Thyroid gland (tissue), 4 donors: ENCODE results near the gene CAVIN2. TPM values are rescaled to one million over a fixed set of nuclear protein-coding genes. Genes with fewer than 3 reads are reported as not detected.

Experiments
- DNase-seq, 2 donors: peaks; one replicate each; pipeline ENCODE4 v3.0.0-alpha.2; 2019
- H3K27ac ChIP-seq, 3 donors: fragments of 200-600 bp; sonication (generic); 1 replicate in 2 of 3; 2 replicates in 1 of 3; pipeline ENCODE4 v1.5.1; 2016 to 2019; ENCODE audit warnings: mild to moderate bottlenecking in 1 of 3, moderate library complexity in 1 of 3
- H3K27me3 ChIP-seq: fragments of 200-600 bp; sonication (generic); one replicate; pipeline ENCODE4 v1.5.1; 2019
- H3K36me3 ChIP-seq, 2 donors: fragments of 200-600 bp; sonication (generic); one replicate each; pipeline ENCODE4 v1.5.1; 2016 to 2019
- H3K4me1 ChIP-seq, 2 donors: fragments of 200-600 bp; sonication (generic); one replicate each; pipeline ENCODE4 v1.5.1; 2017 to 2019
- H3K4me3 ChIP-seq, 3 donors: fragments of 200-600 bp; sonication (generic); replicated peaks in 1 of 3; 1 replicate in 2 of 3; 2 replicates in 1 of 3; pipeline ENCODE4 v1.5.1; 2016; ENCODE audit warnings: mild to moderate bottlenecking in 1 of 3
- H3K9me3 ChIP-seq: fragments of 200-600 bp; sonication (generic); one replicate; pipeline ENCODE4 v1.5.1; 2017
- CTCF ChIP-seq, 6 experiments: fragments of 200-600 bp in 3 of 6; fragments of 450-650 bp in 3 of 6; sonication (generic) in 3 of 6; IDR thresholded peaks; one replicate each; pipeline ENCODE4 v1.5.1; 2016 to 2019; ENCODE audit warnings: antibody characterized with exemption in 6 of 6, mild to moderate bottlenecking in 2 of 6, inconsistent platforms in 1 of 6, moderate library complexity in 1 of 6
- POLR2A ChIP-seq, 2 donors: fragments of 450-650 bp; IDR thresholded peaks; one replicate each; pipeline ENCODE4 v1.6.1; 2017; ENCODE audit warnings: antibody characterized with exemption in 2 of 2, mild to moderate bottlenecking in 2 of 2, moderate library complexity in 1 of 2
- WGBS, 2 donors: methylation state at CpG; one replicate each; pipeline ENCODE4 v1.1.5; 2017; 5-methylcytosine and 5-hydroxymethylcytosine counted together
- intact Hi-C: fragments of 100-400 bp; cut with DNase I; formaldehyde crosslinking; loops from one replicate; pipeline ENCODE4 v1.15.1; 2023
- total RNA-seq, 4 donors: library from RNA; depleted of rRNA; stranded (reverse); fragments of >200 nt; gene quantifications; one replicate each; pipeline ENCODE4 v1.2.3, GENCODE V29; 2016

Gene CAVIN2
- total RNA-seq, 4 donors from 2014 or later, result 86.2 to 149 (median 132) TPM

- 77% methylated on average over 5 of the region's 5 CpGs for WGBS, 2 donors
- no peak for TF ChIP-seq CTCF (IDR thresholded peaks at IDR 0.05)
- Histone ChIP-seq H3K27ac (peak overlapping the region; percentile 87 to 92 (median 88)), H3K36me3 (no peaks in the 10 kb centered on the region), H3K9me3 (no peaks in the 10 kb centered on the region), H3K4me1 (peaks cover 25 to 51% of the 10 kb centered on the region in 2 donors), H3K27me3 (no peaks in the 10 kb centered on the region), H3K4me3 (no peak overlapping the region)
- no peak for DNase-seq
- intact Hi-C loops, result no loop called here
Measured at GRCh38 chr2:191866195-191866594, 19.3 kb upstream of the CAVIN2 start.

GRCh38 chr2:191864628-191865374 is 17.9 kb upstream of the CAVIN2 start:
- 86 to 90% methylated on average over 7 of the region's 7 CpGs for WGBS, 2 donors
- peaks cover 25 to 42% of the 10 kb centered on the region in 2 donors for H3K4me1 ChIP-seq

GRCh38 chr2:191863988-191864387 is 17.1 kb upstream of the CAVIN2 start:
- no peak overlapping the region for H3K27ac ChIP-seq
- H3K4me1 ChIP-seq, result peaks cover 25 to 39% of the 10 kb centered on the region in 2 donors
- DNase-seq, result no peak
- intact Hi-C loops, result no loop called here
- H3K4me3 ChIP-seq, result no peak overlapping the region
- TF ChIP-seq POLR2A (IDR thresholded peaks at IDR 0.05), result no peak
- TF ChIP-seq CTCF (IDR thresholded peaks at IDR 0.05), result no peak
- WGBS, 2 donors, result 92 to 94% methylated on average over 2 of the region's 2 CpGs
- no peaks in the 10 kb centered on the region for H3K36me3 ChIP-seq
- H3K27me3 ChIP-seq, result no peaks in the 10 kb centered on the region
- no peaks in the 10 kb centered on the region for H3K9me3 ChIP-seq

More at GRCh38 chr2:191864628-191865374, 17.9 kb upstream of the CAVIN2 start:
- intact Hi-C loops, result no loop called here
- Histone ChIP-seq H3K9me3 (no peaks in the 10 kb centered on the region), H3K27me3 (no peaks in the 10 kb centered on the region), H3K4me3 (no peak overlapping the region), H3K36me3 (no peaks in the 10 kb centered on the region), H3K27ac (peak overlapping the region in 1 of 3 donors; percentile 88)
- TF ChIP-seq POLR2A (IDR thresholded peaks at IDR 0.05), result no peak
- no peak for TF ChIP-seq CTCF (IDR thresholded peaks at IDR 0.05)
- DNase-seq, result no peak

- no peaks in the 10 kb centered on the region for H3K9me3 ChIP-seq
- H3K36me3 ChIP-seq, result no peaks in the 10 kb centered on the region
- no peak for TF ChIP-seq CTCF (IDR thresholded peaks at IDR 0.05)
- TF ChIP-seq POLR2A (IDR thresholded peaks at IDR 0.05), result no peak
- H3K27me3 ChIP-seq, result no peaks in the 10 kb centered on the region
- DNase-seq, result no peak
- intact Hi-C loops, result no loop called here
- no peak overlapping the region for H3K27ac ChIP-seq
- peaks cover 22 to 29% of the 10 kb centered on the region in 2 donors for H3K4me1 ChIP-seq
- H3K4me3 ChIP-seq, result no peak overlapping the region
- 80 to 81% methylated on average over 4 of the region's 4 CpGs for WGBS, 2 donors
Measured at GRCh38 chr2:191862156-191862775, 15.4 kb upstream of the CAVIN2 start.
